22Rv1 (cell line): ENCODE results near the gene ARFGAP3.

Source experiments
- H3K27ac ChIP-seq: fragments of 450-650 bp; 2 replicates; pipeline ENCODE4 v1.5.1; 2017
- CTCF ChIP-seq: fragments of 450-650 bp; IDR thresholded peaks from 2 replicates; pipeline ENCODE4 v1.5.1; 2017; ENCODE audit warnings: mild to moderate bottlenecking
- ZFX ChIP-seq: fragments of 450-650 bp; IDR thresholded peaks from 2 replicates; pipeline ENCODE4 v1.6.1; 2017; ENCODE audit warnings: antibody characterized with exemption, borderline replicate concordance

ARFGAP3 gene

GRCh38 chr22:42897960-42898359 is 40.9 kb upstream of the ARFGAP3 start:
- H3K27ac ChIP-seq = no peak overlapping the region
- no peak for TF ChIP-seq ZFX
- TF ChIP-seq CTCF = no peak

GRCh38 chr22:42895541-42895981 is 38.5 kb upstream of the ARFGAP3 start:
- H3K27ac ChIP-seq = no peak overlapping the region
- no peak for TF ChIP-seq ZFX
- no peak for TF ChIP-seq CTCF

- no peak overlapping the region for H3K27ac ChIP-seq
- TF ChIP-seq CTCF (no peak), ZFX (no peak)
Measured at GRCh38 chr22:42895087-42895486, 38.0 kb upstream of the ARFGAP3 start.

- no peak for TF ChIP-seq ZFX
- TF ChIP-seq CTCF = no peak
- H3K27ac ChIP-seq = no peak overlapping the region
Measured at GRCh38 chr22:42893371-42894150, 36.5 kb upstream of the ARFGAP3 start.

- TF ChIP-seq CTCF (no peak), ZFX (no peak)
- no peak overlapping the region for H3K27ac ChIP-seq
Measured at GRCh38 chr22:42892571-42893316, 35.7 kb upstream of the ARFGAP3 start.

GRCh38 chr22:42892156-42892555 is 35.1 kb upstream of the ARFGAP3 start:
- H3K27ac ChIP-seq = no peak overlapping the region

More at GRCh38 chr22:42892156-42892555, 35.1 kb upstream of the ARFGAP3 start:
- TF ChIP-seq CTCF (no peak), ZFX (no peak)
